ENCODE measurements around the gene MAFG. TPM values are rescaled to one million over a fixed set of nuclear protein-coding genes. Genes with fewer than 3 reads are reported as not detected.

Gene MAFG
- polyA plus RNA-seq, 1 of the 3 experiments (the other 2 are of a cell fraction), result 38.7 TPM

DNA sequence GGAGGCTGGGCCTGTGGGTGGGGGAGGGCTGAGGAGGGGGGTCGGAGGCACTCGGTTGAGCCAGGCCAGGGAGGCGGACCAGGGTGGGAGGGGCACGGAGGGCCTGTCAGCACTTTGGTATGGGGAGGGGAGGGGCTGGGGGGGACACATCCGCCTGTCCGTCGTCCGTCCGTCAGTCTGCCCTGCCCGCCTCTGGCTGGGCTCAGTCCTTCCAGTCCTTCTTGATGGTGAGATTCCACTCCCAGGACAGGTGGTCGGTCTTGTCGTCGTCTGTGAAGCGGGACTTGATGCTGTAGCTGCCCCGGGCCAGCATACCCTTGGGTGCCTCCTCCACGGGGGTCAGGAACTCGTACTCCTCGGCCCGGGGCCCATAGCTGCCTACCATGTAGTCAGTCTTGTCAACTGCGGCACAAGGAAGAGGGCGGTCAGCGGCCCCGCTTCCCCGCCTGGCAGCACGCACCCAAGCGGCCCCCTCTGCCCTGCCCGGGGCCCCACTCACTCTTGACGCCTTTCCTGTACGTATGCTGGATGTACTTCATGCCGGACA lies 58.8 kb downstream of the MAFG start:
- H3K79me2 ChIP-seq (ENCODE audit: insufficient read depth), result peaks cover 72% of the 10 kb centered on the region
- peak; percentile 74 for DNase-seq
- no peaks in the 10 kb centered on the region for H3K27me3 ChIP-seq (ENCODE audit: insufficient read depth)

More for the DNA sequence above, 58.8 kb downstream of the MAFG start:
- peaks cover 53% of the 10 kb centered on the region for H4K20me1 ChIP-seq (ENCODE audit: insufficient read depth)
- no peak for TF ChIP-seq CTCF (IDR thresholded peaks at IDR 0.05)
- TF ChIP-seq CHD2 (IDR thresholded peaks at IDR 0.05; ENCODE audit: low read length, partially characterized antibody), result no peak
- TF ChIP-seq FOSL2 (IDR thresholded peaks at IDR 0.05; ENCODE audit: borderline replicate concordance, low read depth), result peak; percentile 49; the same call in 1 of the 2 replicates
- peak; percentile 54; the same call in 1 of the 2 replicates for TF ChIP-seq SIN3A (IDR thresholded peaks at IDR 0.05; ENCODE audit: borderline replicate concordance, low read depth, low read length)
- TF ChIP-seq RXRA (IDR thresholded peaks at IDR 0.05; ENCODE audit: borderline replicate concordance, low read depth), result no peak
- TF ChIP-seq FOXJ3 (CRISPR knock-in tag; IDR thresholded peaks at IDR 0.05), result 0 out of 2 replicates have a peak, but pooled peaks have one; percentile 35
- TF ChIP-seq MAX (IDR thresholded peaks at IDR 0.05; ENCODE audit: low read depth), result peak; percentile 45
- no peak for TF ChIP-seq YY1 (IDR thresholded peaks at IDR 0.05; ENCODE audit: low read depth)
- TF ChIP-seq TEAD4 (IDR thresholded peaks at IDR 0.05; ENCODE audit: borderline replicate concordance, insufficient read depth), result no peak; the same call in 1 of the 2 replicates
- TF ChIP-seq PBX3 (IDR thresholded peaks at IDR 0.05), result peak; percentile 85
- TF ChIP-seq ELF1 (IDR thresholded peaks at IDR 0.05), result no peak
- no peak for TF ChIP-seq FOXM1 (IDR thresholded peaks at IDR 0.05; ENCODE audit: low read depth)
- TF ChIP-seq POLR2AphosphoS5 (IDR thresholded peaks at IDR 0.05; ENCODE audit: low read depth, low read length), result peak; percentile 85
- peaks cover 72% of the 10 kb centered on the region for H3F3A ChIP-seq (replicated peaks; ENCODE audit: insufficient read depth)
- WGBS (ENCODE audit: low lambda C conversion rate), result 56% methylated on average over 23 of the region's 30 CpGs
- H3K9ac ChIP-seq, result peak overlapping the region; percentile 98; the same call in 1 of the 2 replicates
- CTCF ChIA-PET, result interaction anchor here (0.6 to 6.9 kb wide), 53 partner anchors 8 to 230 kb away, joined by 3 to 54 read pairs (median 7); partner anchors contain the start of genes ALYREF, ANAPC11, CENPX and LRRC45
- H3K4me2 ChIP-seq, result peak overlapping the region; percentile 99
- H3K9me2 ChIP-seq, result no peaks in the 10 kb centered on the region
- no peak overlapping the region for H2AFZ ChIP-seq (ENCODE audit: low read depth)
- peaks cover 27 to 42% of the 10 kb centered on the region in 2 experiments for H3K36me3 ChIP-seq (replicated peaks in 1 of 2; ENCODE audit: control insufficient read depth in 1 of 2, insufficient read depth in 2 of 2, low read length in 1 of 2)
- peaks cover 24 to 55% of the 10 kb centered on the region in 2 experiments; a peak in 3 of 4 replicates for H3K4me1 ChIP-seq (ENCODE audit: control insufficient read depth in 1 of 2, insufficient read depth in 2 of 2, low read depth in 1 of 2, low read length in 1 of 2)
- H3K27ac ChIP-seq (ENCODE audit: low read depth in 2 of 2, low read length in 1 of 2), result peak overlapping the region; percentile 86 to 95
- POLR2A ChIA-PET, result interaction anchor here (0.6 to 2.5 kb wide), 14 partner anchors 7 to 321 kb away, joined by 3 to 16 read pairs (median 4); partner anchors contain the start of genes ALYREF, ANAPC11, ARL16 and HGS
- H3K9me3 ChIP-seq, result no peaks in the 10 kb centered on the region
- peak overlapping the region; percentile 83 to 97; a peak in 3 of 4 replicates for H3K4me3 ChIP-seq (ENCODE audit: low read depth in 2 of 2, low read length in 1 of 2)

Other genes with a start within 250 kb of the MAFG start
- 148 and 166 TPM in 2 replicates for gene ARL16, start 243.9 kb downstream of the MAFG start, polyA plus RNA-seq (2012; rRNA removed)
- gene HGS, start 243.7 kb downstream of the MAFG start, polyA plus RNA-seq (2012; rRNA removed), result 184 and 192 TPM in 2 replicates
- gene MRPL12, start 224.4 kb downstream of the MAFG start, polyA plus RNA-seq (2012; rRNA removed), result 255 and 322 TPM in 2 replicates
- 29.9 and 34.7 TPM in 2 replicates for gene SLC25A10, start 215.5 kb downstream of the MAFG start, polyA plus RNA-seq (2012; rRNA removed)
- not detected in 2 replicates for gene GCGR, start 123.6 kb downstream of the MAFG start, polyA plus RNA-seq (2012; rRNA removed)
- gene MCRIP1, start 94.4 kb downstream of the MAFG start, polyA plus RNA-seq (2012; rRNA removed), result 120 and 156 TPM in 2 replicates
- 0.07 and 0.16 TPM in 2 replicates for gene PPP1R27, start 92.7 kb downstream of the MAFG start, polyA plus RNA-seq (2012; rRNA removed)
- 112 and 165 TPM in 2 replicates for gene P4HB, start 67.2 kb downstream of the MAFG start, polyA plus RNA-seq (2012; rRNA removed)
- gene ARHGDIA, start 56.4 kb downstream of the MAFG start, polyA plus RNA-seq (2012; rRNA removed), result 184 and 385 TPM in 2 replicates
- gene ALYREF, start 36.1 kb downstream of the MAFG start, polyA plus RNA-seq (2012; rRNA removed), result 176 and 269 TPM in 2 replicates
- gene ANAPC11, start 36.0 kb downstream of the MAFG start, polyA plus RNA-seq (2012; rRNA removed), result 1,022 and 1,275 TPM in 2 replicates
- 0.91 and 2.4 TPM in 2 replicates for gene NPB, start 25.5 kb downstream of the MAFG start, polyA plus RNA-seq (2012; rRNA removed)
- gene PCYT2, start 16.3 kb downstream of the MAFG start, polyA plus RNA-seq (2012; rRNA removed), result 46.2 and 54.1 TPM in 2 replicates
- 32.6 and 34.1 TPM in 2 replicates for gene SIRT7, start 9.6 kb downstream of the MAFG start, polyA plus RNA-seq (2012; rRNA removed)
- gene PYCR1, start 9.6 kb upstream of the MAFG start, polyA plus RNA-seq (2012; rRNA removed), result 121 and 165 TPM in 2 replicates
- not detected in 2 replicates for gene MYADML2, start 19.5 kb upstream of the MAFG start, polyA plus RNA-seq (2012; rRNA removed)
- gene NOTUM, start 33.5 kb upstream of the MAFG start, polyA plus RNA-seq (2012; rRNA removed), result 0.33 and 0.36 TPM in 2 replicates
- 27.5 and 36.2 TPM in 2 replicates for gene ASPSCR1, start 49.9 kb upstream of the MAFG start, polyA plus RNA-seq (2012; rRNA removed)
- gene CENPX, start 95.1 kb upstream of the MAFG start, polyA plus RNA-seq (2012; rRNA removed), result 247 and 255 TPM in 2 replicates
- gene LRRC45, start 95.6 kb upstream of the MAFG start, polyA plus RNA-seq (2012; rRNA removed), result 30.3 and 31.5 TPM in 2 replicates
- 69.9 and 83.6 TPM in 2 replicates for gene RAC3, start 103.9 kb upstream of the MAFG start, polyA plus RNA-seq (2012; rRNA removed)
- 153 and 190 TPM in 2 replicates for gene DCXR, start 110.0 kb upstream of the MAFG start, polyA plus RNA-seq (2012; rRNA removed)
- 54.4 and 68.6 TPM in 2 replicates for gene RFNG, start 124.1 kb upstream of the MAFG start, polyA plus RNA-seq (2012; rRNA removed)
- gene GPS1, start 124.2 kb upstream of the MAFG start, polyA plus RNA-seq (2012; rRNA removed), result 264 and 272 TPM in 2 replicates
- gene DUS1L, start 138.1 kb upstream of the MAFG start, polyA plus RNA-seq (2012; rRNA removed), result 144 and 163 TPM in 2 replicates
- 28.1 and 55.1 TPM in 2 replicates for gene FASN, start 170.5 kb upstream of the MAFG start, polyA plus RNA-seq (2012; rRNA removed)